ENCODE measurements around the gene DLX1.

DNA sequence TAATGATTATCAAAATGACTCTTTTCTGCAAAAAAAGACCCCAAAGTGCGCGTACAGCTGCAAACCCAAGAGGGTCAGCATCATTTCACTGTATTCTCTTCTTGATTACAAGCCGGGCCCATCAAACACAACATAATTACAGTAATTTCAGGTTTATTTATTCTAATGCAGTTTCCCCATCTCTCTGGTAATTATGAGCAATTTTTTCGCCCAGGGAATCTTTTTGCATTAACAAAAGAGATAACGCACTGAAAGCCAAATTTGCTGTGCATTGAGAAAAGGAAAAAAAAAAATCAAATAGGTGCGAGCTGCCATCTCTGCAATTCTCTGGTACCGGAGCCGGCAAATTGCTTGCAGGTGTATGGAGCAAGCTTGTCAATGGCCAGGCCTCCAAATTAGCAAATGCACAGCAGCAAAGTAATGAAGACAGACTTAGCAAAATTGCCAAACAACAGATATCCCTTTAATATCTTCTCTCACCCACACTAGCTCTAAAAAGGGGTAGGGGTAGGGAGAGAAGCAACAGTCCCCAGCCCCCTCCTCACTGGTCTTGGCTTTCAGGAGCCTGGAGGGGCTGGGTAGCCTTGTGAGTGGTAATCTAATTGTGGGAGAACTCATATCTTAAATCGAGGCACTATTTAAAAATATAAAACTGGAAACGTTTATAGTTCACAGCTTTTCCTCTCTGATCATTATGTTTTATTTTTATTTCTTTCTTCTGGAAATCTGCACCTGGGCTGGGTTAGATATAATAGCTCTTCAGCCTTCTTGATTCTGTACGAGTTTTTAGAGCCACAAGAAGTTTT is 6.7 kb downstream of the DLX1 start:
- TF ChIP-seq, protein P1, sequence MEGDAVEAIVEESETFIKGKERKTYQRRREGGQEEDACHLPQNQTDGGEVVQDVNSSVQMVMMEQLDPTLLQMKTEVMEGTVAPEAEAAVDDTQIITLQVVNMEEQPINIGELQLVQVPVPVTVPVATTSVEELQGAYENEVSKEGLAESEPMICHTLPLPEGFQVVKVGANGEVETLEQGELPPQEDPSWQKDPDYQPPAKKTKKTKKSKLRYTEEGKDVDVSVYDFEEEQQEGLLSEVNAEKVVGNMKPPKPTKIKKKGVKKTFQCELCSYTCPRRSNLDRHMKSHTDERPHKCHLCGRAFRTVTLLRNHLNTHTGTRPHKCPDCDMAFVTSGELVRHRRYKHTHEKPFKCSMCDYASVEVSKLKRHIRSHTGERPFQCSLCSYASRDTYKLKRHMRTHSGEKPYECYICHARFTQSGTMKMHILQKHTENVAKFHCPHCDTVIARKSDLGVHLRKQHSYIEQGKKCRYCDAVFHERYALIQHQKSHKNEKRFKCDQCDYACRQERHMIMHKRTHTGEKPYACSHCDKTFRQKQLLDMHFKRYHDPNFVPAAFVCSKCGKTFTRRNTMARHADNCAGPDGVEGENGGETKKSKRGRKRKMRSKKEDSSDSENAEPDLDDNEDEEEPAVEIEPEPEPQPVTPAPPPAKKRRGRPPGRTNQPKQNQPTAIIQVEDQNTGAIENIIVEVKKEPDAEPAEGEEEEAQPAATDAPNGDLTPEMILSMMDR (IDR thresholded peaks at IDR 0.05): no peak
- TF ChIP-seq, protein P2, sequence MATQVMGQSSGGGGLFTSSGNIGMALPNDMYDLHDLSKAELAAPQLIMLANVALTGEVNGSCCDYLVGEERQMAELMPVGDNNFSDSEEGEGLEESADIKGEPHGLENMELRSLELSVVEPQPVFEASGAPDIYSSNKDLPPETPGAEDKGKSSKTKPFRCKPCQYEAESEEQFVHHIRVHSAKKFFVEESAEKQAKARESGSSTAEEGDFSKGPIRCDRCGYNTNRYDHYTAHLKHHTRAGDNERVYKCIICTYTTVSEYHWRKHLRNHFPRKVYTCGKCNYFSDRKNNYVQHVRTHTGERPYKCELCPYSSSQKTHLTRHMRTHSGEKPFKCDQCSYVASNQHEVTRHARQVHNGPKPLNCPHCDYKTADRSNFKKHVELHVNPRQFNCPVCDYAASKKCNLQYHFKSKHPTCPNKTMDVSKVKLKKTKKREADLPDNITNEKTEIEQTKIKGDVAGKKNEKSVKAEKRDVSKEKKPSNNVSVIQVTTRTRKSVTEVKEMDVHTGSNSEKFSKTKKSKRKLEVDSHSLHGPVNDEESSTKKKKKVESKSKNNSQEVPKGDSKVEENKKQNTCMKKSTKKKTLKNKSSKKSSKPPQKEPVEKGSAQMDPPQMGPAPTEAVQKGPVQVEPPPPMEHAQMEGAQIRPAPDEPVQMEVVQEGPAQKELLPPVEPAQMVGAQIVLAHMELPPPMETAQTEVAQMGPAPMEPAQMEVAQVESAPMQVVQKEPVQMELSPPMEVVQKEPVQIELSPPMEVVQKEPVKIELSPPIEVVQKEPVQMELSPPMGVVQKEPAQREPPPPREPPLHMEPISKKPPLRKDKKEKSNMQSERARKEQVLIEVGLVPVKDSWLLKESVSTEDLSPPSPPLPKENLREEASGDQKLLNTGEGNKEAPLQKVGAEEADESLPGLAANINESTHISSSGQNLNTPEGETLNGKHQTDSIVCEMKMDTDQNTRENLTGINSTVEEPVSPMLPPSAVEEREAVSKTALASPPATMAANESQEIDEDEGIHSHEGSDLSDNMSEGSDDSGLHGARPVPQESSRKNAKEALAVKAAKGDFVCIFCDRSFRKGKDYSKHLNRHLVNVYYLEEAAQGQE (IDR thresholded peaks at IDR 0.05; ENCODE audit: insufficient read depth in 1 of 2, low read depth in 2 of 2, low read length in 1 of 2): no peak

Measured in Panc1 (cell line).